Activated CD4-positive, alpha-beta T cell treated with anti-CD3 and anti-CD28 coated beads, Interleukin-2, Interleukin-4, amounts not matched to agents 100 ng/mL and 50 ng/mL, durations not matched to agents 16 hours and 8 hours (primary cell): ENCODE data around the gene NRIP1.

Experiments used
- DNase-seq: peaks from one replicate; pipeline ENCODE4 v3.0.0-alpha.2; 2020; ENCODE audit warnings: low spot score

The NRIP1 gene

DNA sequence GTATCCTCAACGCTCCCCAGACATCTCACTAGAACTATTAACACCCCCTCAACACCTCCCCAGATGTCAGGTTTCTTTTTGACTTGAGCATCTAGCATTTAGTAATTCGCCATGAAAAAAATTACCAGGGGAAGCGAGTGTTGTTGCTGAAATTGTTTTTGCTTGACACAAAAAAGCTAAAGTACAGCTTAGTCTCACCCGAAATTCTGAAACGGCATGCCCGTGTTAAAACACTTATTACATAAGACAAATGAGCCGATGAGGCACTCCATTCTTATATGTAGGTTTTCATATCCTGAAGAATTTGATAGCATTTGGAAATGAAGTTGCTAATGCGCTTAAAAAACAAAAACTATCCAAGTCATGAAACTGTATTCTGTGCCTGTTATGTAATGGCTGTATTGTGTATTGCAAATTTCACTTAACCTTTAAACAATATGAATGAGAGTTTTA is 1.3 kb upstream of the NRIP1 start:
- DNase-seq: no peak

- DNase-seq: peak; percentile 62
Measured at GRCh38 chr21:15065392-15066122, 757 bp upstream of the NRIP1 start.

DNA sequence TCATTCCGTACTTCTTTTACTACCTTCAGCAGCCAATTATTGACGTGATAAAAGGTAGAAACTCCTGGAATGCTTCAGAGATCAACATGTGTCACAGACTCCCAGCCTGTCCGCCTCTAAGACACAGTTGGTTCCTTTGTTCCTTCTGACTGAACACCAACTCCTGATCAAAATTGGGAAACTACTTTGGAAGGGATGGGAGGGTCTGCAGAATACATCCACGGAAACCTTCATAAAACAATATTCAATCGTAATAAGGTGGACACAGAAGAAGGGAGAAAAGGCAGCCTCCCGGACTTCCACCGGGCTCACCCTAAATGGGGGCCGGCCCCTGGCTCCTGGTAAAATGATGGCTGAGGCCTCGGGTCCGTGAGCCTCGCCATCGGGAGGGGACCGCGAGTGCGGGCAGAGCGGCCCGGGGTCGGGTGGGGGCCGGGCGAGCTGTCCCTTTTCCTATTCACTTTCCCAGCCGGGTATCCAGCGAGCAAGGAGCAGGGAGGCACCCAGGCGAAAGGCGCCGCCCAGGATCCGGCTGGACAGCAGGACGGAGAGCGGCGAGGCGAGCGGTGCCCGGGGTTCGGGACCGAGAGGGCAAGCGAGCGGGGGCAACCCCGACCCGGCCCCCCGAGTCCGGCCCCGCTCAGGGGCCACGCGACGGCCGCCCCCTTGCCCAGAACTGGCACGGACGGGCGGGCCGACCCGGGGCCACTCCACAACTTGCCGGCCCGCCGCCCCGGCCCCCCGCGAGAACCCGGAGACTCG is 805 bp downstream of the NRIP1 start:
- no peak for DNase-seq

- no peak for DNase-seq
Measured at GRCh38 chr21:15063081-15063813, 1.6 kb downstream of the NRIP1 start.

GRCh38 chr21:15062606-15062965 is 2.2 kb downstream of the NRIP1 start:
- DNase-seq: no peak

DNA sequence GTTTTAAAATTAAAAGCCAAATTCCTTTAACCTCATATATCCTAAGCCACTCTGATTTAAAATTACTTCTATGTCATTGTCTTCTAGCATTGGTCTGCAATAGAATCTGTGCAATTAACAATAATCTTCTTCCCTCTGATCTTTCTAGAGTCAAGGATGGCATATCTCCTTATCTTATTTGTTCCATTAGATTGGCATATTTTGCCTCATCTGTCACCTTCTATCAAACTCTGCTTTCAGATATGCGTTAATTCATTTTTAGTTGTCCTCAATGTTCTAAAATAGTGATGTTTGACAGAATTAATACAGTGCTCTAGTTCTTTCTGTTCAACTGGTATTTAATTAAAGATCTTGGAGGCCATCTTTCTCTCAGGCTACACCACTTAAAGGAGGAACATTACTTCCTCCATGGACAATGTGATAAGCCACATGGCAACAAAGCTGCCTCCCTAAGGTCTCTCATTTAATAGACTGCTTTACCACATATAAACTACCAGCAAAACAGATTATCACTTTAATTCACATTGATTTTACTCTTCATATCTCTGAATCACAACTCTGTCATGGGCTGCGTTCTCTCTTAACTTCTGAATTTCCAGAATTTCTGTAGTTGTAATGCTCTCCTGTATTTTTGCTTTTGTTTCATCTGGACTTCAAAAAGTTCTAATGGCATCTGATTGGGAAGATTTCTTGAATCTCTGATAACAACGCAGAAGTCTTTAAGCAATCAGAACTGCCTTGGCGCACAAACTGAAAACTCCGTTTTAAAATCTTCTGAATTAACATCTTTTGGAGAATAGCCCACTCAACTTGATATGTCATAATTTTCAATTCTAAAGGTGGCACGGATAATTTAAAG is 2.8 kb downstream of the NRIP1 start:
- DNase-seq: no peak

- no peak for DNase-seq
Measured at GRCh38 chr21:15061279-15061678, 3.5 kb downstream of the NRIP1 start.

DNA sequence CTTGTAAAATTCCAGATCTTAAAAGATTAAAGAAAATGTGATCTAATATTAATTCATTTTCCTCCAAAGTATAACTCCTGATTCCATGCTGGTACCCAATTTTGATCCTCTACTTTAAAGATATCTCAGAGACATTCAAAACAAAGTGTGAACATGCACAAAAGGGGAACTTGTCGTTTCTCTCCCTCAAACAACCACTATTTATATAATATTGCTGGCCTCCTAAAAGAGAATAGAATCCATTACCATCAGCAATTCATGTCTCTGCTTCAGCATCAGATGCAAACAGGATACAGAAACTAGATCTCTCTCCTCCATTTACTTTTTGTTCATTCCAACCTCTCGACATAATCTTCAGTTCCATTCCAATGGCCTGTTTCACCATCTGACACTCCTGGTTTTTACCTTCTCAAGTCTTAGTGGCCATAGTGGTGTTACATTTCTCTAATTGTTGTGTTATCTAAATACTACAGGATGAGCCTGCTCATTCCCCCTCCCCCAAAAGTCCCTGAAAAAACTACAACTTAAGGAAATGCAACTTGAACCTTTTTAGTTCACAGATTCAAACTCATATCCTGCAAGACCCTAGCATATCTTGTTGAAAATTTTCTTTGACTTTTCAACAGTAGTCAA is 4.1 kb downstream of the NRIP1 start:
- no peak for DNase-seq

- no peak for DNase-seq
Measured at GRCh38 chr21:15059397-15059796, 5.4 kb downstream of the NRIP1 start.

DNA sequence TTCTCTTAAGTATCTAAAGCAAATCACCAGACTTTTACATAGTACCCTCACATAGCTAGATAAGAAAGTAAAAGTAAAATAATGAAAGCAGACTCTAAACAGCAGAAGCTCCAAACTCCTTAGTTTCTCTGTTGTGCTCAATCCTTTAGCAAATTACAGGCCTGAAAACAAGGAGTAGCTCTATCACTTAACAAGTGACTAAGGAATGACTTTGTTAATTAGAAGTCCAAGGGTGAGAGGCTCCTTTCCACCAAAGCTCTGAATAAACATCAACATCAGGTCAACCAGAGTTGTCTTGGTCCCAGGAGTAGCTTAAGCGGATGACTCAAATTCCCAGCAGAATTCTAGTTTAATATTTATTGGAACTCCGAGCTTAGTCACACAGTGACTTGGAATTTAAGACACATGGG is 5.9 kb downstream of the NRIP1 start:
- DNase-seq: no peak

DNA sequence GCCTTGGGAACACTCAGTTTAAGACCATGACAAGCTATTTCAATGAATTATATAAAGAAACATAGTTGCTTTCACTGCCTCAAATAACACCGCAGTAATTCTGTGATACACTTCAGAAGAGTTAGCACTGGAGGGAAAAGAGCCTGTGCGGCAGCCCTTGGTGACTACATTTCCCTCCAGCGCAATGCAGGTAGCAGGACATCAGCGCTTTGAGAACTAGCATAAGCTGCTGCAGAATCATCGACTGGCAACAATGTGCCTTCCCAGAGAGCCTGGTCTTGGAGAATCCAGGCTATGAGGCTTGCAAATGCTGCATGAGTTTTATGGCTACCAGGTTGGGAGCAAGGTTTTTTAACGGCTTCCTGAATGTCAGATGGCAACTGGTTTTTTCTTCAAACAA is 7.5 kb downstream of the NRIP1 start:
- no peak for DNase-seq

- no peak for DNase-seq
Measured at GRCh38 chr21:15054606-15055239, 10.1 kb downstream of the NRIP1 start.

- no peak for DNase-seq
Measured at GRCh38 chr21:15054089-15054488, 10.7 kb downstream of the NRIP1 start.

DNA sequence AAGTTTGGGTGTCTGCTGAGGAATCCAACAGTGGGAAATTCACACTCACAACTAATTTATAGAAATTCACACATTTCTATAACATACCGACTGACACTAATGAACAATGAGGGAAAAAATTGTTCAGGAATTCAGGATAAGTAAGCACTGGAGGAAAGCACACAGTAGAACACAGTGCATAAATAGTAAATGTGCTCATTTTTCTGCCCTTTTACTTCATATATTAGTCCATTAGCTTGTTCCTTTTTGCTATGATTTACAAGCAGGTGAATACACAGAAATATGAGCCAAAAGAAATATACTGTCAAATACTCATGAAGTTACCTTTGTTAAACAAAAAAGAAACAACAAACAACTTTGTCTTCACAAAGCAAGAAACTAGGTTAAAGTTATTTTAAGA is 11.3 kb downstream of the NRIP1 start:
- no peak for DNase-seq

DNA sequence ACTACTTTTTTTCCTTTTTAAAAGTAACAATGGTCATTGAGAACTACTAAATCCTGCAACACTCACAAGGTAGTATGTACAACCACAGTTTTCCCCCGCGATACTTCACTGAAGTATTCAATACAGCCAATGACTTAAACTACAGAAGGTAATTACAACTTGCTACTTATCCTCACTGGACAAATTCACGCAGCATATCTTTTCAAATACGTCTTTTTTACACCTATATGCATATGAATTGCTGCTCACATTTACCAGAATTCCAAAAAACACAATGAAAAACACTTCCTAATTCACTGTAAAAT is 12.4 kb downstream of the NRIP1 start:
- DNase-seq: no peak

DNA sequence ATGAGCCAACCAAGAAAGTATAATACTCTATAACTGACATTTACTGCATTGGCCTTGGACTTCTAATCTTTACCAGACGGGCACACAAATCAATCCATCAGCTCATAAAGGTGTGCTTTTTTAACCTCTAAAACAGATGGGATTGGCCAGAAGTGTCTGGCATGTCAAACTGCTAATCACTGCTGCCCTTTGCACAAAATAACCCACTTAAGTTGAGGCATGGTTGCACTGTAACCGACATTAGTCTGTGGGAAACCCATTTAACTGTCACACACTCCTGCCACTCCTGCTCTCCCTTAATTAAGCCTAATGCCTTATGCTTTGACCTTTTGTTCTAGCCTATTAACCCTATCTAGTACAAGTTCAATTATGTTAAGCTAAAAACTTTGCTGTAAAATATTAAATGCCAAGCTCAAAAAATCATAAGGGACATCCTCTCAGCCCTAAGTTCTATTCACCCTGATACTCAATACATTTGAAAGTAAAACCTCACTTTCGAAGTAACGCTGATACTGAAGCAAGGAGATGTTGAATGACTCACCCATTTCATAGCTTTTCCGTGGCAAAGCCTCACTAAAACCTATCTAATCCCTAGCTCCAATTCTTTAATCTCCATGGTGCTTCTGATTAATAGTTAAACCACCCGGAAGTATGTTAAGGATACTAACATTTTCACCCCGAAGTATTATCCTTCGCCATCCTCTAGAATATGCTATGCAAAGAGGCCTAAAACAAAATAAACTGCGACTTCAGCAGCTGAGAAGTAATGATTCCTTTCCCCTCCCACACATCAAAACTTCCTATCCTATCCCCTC is 12.9 kb downstream of the NRIP1 start:
- DNase-seq: peak; percentile 48

GRCh38 chr21:15050568-15051377 is 14.0 kb downstream of the NRIP1 start:
- no peak for DNase-seq

DNA sequence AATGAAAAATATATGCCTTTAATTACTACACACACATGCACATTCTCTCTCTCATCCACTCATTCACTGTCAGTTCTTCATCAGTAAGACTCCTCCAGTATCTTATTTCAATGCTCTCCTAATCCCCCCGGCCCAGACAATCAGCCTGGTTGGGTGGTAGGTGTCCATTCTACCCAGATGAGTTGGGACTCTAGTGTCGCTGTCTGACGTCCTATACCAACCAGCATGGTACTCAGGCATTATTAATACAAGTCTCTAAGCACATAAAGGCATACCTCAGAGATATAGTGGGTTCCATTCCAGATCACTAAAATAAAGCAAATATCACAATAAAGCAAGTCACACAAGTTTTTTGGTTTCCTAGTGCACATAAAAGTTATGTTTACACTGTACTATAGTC is 19.8 kb downstream of the NRIP1 start:
- DNase-seq: no peak

GRCh38 chr21:15042531-15042930 is 22.3 kb downstream of the NRIP1 start:
- DNase-seq: no peak
